Testis (tissue), 2 donors: Measurements from ENCODE around the gene SEZ6L2.

Experiments used
- POLR2A ChIP-seq: fragments of 450-650 bp; IDR thresholded peaks from one replicate; pipeline ENCODE4 v1.6.1; 2017; ENCODE audit warnings: antibody characterized with exemption, mild to moderate bottlenecking, moderate library complexity
- TF ChIP-seq, protein P1 (sequence below), 3 experiments: fragments of 450-650 bp in 2 of 3; fragments of 200-600 bp in 1 of 3; sonication (generic) in 1 of 3; IDR thresholded peaks; one replicate each; pipeline ENCODE4 v1.5.1; 2016 to 2019; ENCODE audit warnings: antibody characterized with exemption in 3 of 3, mild to moderate bottlenecking in 2 of 3, moderate library complexity in 1 of 3

DNA sequence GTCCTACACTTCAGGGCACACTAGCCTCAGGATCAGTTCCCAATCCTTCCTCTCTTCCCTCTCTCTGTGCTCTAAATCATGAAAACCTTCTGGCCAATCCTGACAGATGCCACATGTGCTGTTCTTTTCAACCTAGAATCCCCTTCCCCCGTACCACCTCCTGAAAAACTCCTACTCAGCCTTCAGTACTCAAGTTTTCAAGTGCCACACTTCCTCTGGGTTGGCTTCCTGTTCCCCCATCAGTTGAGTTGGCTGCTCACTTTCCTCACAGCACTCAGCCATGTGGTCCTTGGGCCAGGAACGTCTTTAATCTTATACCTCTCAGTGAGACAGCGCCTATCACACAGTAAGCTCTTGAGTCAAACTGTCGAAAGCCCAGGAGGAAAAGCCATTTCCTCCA is 4.2 kb upstream of the SEZ6L2 start:
- TF ChIP-seq, protein P1, sequence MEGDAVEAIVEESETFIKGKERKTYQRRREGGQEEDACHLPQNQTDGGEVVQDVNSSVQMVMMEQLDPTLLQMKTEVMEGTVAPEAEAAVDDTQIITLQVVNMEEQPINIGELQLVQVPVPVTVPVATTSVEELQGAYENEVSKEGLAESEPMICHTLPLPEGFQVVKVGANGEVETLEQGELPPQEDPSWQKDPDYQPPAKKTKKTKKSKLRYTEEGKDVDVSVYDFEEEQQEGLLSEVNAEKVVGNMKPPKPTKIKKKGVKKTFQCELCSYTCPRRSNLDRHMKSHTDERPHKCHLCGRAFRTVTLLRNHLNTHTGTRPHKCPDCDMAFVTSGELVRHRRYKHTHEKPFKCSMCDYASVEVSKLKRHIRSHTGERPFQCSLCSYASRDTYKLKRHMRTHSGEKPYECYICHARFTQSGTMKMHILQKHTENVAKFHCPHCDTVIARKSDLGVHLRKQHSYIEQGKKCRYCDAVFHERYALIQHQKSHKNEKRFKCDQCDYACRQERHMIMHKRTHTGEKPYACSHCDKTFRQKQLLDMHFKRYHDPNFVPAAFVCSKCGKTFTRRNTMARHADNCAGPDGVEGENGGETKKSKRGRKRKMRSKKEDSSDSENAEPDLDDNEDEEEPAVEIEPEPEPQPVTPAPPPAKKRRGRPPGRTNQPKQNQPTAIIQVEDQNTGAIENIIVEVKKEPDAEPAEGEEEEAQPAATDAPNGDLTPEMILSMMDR (IDR thresholded peaks at IDR 0.05) = no peak
- TF ChIP-seq POLR2A = no peak
